ENCODE data around the gene TFDP1.

GRCh38 chr13:113668491-113668971, 84.0 kb downstream of the TFDP1 start:
- no peak for TF ChIP-seq RFX5 (IDR thresholded peaks at IDR 0.05; ENCODE audit: low read depth, low read length)
- TF ChIP-seq CTCF (conservative IDR thresholded peaks at IDR 0.05; ENCODE audit: low read depth, low read length) = no peak
- TF ChIP-seq SMC3 (IDR thresholded peaks at IDR 0.05; ENCODE audit: low read depth, low read length) = no peak
